Hematopoietic multipotent progenitor cell treated with erythropoietin and hydrocortisone succinate and interleukin-3 and kit ligand, for 4 days (in vitro differentiated cells): ENCODE data around the gene MOB3A.

Source experiments
- DNase-seq: peaks from one replicate; pipeline ENCODE4 v3.0.0-alpha.2; 2015

The MOB3A gene

GRCh38 chr19:2021453-2022140 is 74.5 kb downstream of the MOB3A start:
- DNase-seq = no peak
